HCT116 (cell line): ENCODE data around the gene RNF7. TPM values are rescaled to one million over a fixed set of nuclear protein-coding genes. Genes with fewer than 3 reads are reported as not detected.

Source experiments
- ATAC-seq: fragments of 200-7000 bp; cut with Tn5 transposase; 2 replicates; pipeline ENCODE4 v1.9.1; 2020; ENCODE audit warnings: mild to moderate bottlenecking, moderate library complexity
- BruUV-seq: library from RNA; stranded (reverse); fragments of 400-500 nt; replicated peaks from 2 replicates; lab custom pipeline; 2021; lab: Mats Ljungman, UMichigan
- CTCF ChIA-PET: fragments of 300-600 bp; sonication (Branson Sonifier 250); formaldehyde crosslinking; loops from one replicate; lab custom pipeline; 2021; ENCODE audit warnings: antibody characterized with exemption; lab: Charles Lee
- POLR2A ChIA-PET: fragments of 300-600, 350-600 bp; sonication (Branson Sonifier 250); formaldehyde crosslinking; loops from one replicate; lab custom pipeline; 2021; ENCODE audit warnings: antibody characterized with exemption; lab: Charles Lee
- RAD21 ChIA-PET, 2 experiments: fragments of 300-600 bp; sonication (Branson Sonifier 250); formaldehyde crosslinking; loops; one replicate each; lab custom pipeline; 2023; ENCODE audit warnings: low total read pairs in 2 of 2; ENCODE audit not compliant: uncharacterized antibody in 2 of 2, unreplicated experiment in 2 of 2, low non-redundant PET in 1 of 2; lab: Charles Lee
- DNase-seq: peaks from one replicate; pipeline ENCODE4 v3.0.0-alpha.2; 2010; ENCODE audit warnings: low read depth, low spot score
- H2AFZ ChIP-seq: fragments of 200-600 bp; shearing (Covaris generic), sonication (generic); 2 replicates; pipeline ENCODE4 v1.6.1; 2017; ENCODE audit warnings: low read depth, mixed run types, mixed read lengths, antibody characterized with exemption, low read length; ENCODE audit not compliant: poor library complexity, severe bottlenecking
- H3K27ac ChIP-seq: 2 replicates; pipeline ENCODE4 v1.5.1; 2012; ENCODE audit warnings: low read depth, low read length
- H3K27me3 ChIP-seq: fragments of 200-600 bp; sonication (generic); 2 replicates; pipeline ENCODE4 v1.6.1; 2016; ENCODE audit warnings: mixed run types, low read length, mixed read lengths; ENCODE audit not compliant: insufficient read depth
- H3K36me3 ChIP-seq, 2 experiments: fragments of 200-500 bp in 1 of 2; fragments of 200-600 bp in 1 of 2; sonication (Bioruptor generic) in 1 of 2; sonication (generic) in 1 of 2; 2 replicates each; pipeline versions ENCODE4 v1.5.1 to v1.6.1; 2014 to 2016; ENCODE audit warnings: low read length in 2 of 2, inconsistent platforms in 1 of 2, mixed read lengths in 1 of 2, mixed run types in 1 of 2; ENCODE audit not compliant: insufficient read depth in 2 of 2, control insufficient read depth in 1 of 2
- H3K4me1 ChIP-seq, 2 experiments: fragments of 200-600 bp in 1 of 2; sonication (generic) in 1 of 2; 2 replicates each; pipeline versions ENCODE4 v1.5.1 to v1.6.1; 2012 to 2017; ENCODE audit warnings: low read length in 2 of 2, inconsistent platforms in 1 of 2, mild to moderate bottlenecking in 1 of 2, mixed read lengths in 1 of 2, mixed run types in 1 of 2, moderate library complexity in 1 of 2; ENCODE audit not compliant: insufficient read depth in 2 of 2, control insufficient read depth in 1 of 2
- H3K4me2 ChIP-seq: fragments of 200-600 bp; sonication (generic); 2 replicates; pipeline ENCODE4 v1.6.1; 2017; ENCODE audit warnings: mixed run types, low read length, mixed read lengths
- H3K4me3 ChIP-seq, 2 experiments: fragments of 200-600 bp in 1 of 2; sonication (generic) in 1 of 2; replicated peaks in 1 of 2; 2 replicates each; pipeline ENCODE4 v1.5.1; 2011 to 2016; ENCODE audit warnings: low read length in 2 of 2, control low read depth in 1 of 2, low read depth in 1 of 2, mild to moderate bottlenecking in 1 of 2, mixed read lengths in 1 of 2, mixed run types in 1 of 2
- H3K79me2 ChIP-seq: fragments of 200-600 bp; sonication (generic); 2 replicates; pipeline ENCODE4 v1.6.1; 2017; ENCODE audit warnings: mild to moderate bottlenecking, mixed run types, low read length, moderate library complexity, mixed read lengths; ENCODE audit not compliant: insufficient read depth
- H3K9ac ChIP-seq: fragments of 200-600 bp; sonication (generic); 2 replicates; pipeline ENCODE4 v1.6.1; 2016; ENCODE audit warnings: low read length, mixed read lengths
- H3K9me2 ChIP-seq: fragments of 200-600 bp; sonication (generic), shearing (Covaris generic); 2 replicates; pipeline ENCODE4 v1.6.1; 2017; ENCODE audit warnings: mixed run types, mild to moderate bottlenecking, moderate library complexity; ENCODE audit not compliant: insufficient read depth
- H3K9me3 ChIP-seq, 2 experiments: fragments of 200-500 bp in 1 of 2; fragments of 200-600 bp in 1 of 2; sonication (Bioruptor generic) in 1 of 2; sonication (generic) in 1 of 2; 2 replicates each; pipeline ENCODE4 v1.6.1; 2014 to 2017; ENCODE audit warnings: low read length in 2 of 2, mixed read lengths in 2 of 2, inconsistent platforms in 1 of 2, low read depth in 1 of 2, mild to moderate bottlenecking in 1 of 2, mixed run types in 1 of 2, moderate library complexity in 1 of 2; ENCODE audit not compliant: control insufficient read depth in 1 of 2, insufficient read depth in 1 of 2
- H4K20me1 ChIP-seq: fragments of 200-600 bp; sonication (generic), shearing (Covaris generic); 2 replicates; pipeline ENCODE4 v1.6.1; 2017; ENCODE audit warnings: mixed run types, mild to moderate bottlenecking, moderate library complexity; ENCODE audit not compliant: insufficient read depth
- CBX3 ChIP-seq: IDR thresholded peaks from 2 replicates; pipeline ENCODE4 v1.6.1; 2012; ENCODE audit warnings: low read depth
- EGR1 ChIP-seq: IDR thresholded peaks from 2 replicates; pipeline ENCODE4 v1.6.1; 2012; ENCODE audit warnings: low read depth
- ELF1 ChIP-seq: IDR thresholded peaks from 2 replicates; pipeline ENCODE4 v1.6.1; 2012; ENCODE audit warnings: low read depth, borderline replicate concordance
- EZH2phosphoT487 ChIP-seq: fragments of 200-600 bp; IDR thresholded peaks from 2 replicates; pipeline ENCODE4 v1.6.1; 2018; ENCODE audit warnings: antibody characterized with exemption, borderline replicate concordance
- FOSL1 ChIP-seq: IDR thresholded peaks from 2 replicates; pipeline ENCODE4 v1.6.1; 2012; ENCODE audit warnings: low read depth
- JUND ChIP-seq: IDR thresholded peaks from 2 replicates; pipeline ENCODE4 v1.6.1; 2012
- MAX ChIP-seq: IDR thresholded peaks from 2 replicates; pipeline ENCODE4 v1.6.1; 2012
- POLR2A ChIP-seq: IDR thresholded peaks from 2 replicates; pipeline ENCODE4 v1.7.0; 2011; ENCODE audit warnings: borderline replicate concordance; ENCODE audit not compliant: insufficient read depth, insufficient read length; ENCODE audit errors: extremely low read depth
- POLR2AphosphoS5 ChIP-seq: IDR thresholded peaks from 2 replicates; pipeline ENCODE4 v1.6.1; 2011; ENCODE audit warnings: mild to moderate bottlenecking, low read depth, low read length, moderate library complexity
- RAD21 ChIP-seq: IDR thresholded peaks from 2 replicates; pipeline ENCODE4 v1.6.1; 2012; ENCODE audit warnings: low read depth, mild to moderate bottlenecking
- SIN3A ChIP-seq: IDR thresholded peaks from 2 replicates; pipeline ENCODE4 v1.6.1; 2012; ENCODE audit warnings: low read depth
- SP1 ChIP-seq: IDR thresholded peaks from 2 replicates; pipeline ENCODE4 v1.6.1; 2012; ENCODE audit warnings: low read depth
- SRF ChIP-seq: IDR thresholded peaks from 2 replicates; pipeline ENCODE4 v1.6.1; 2012; ENCODE audit warnings: low read depth
- TCF7L2 ChIP-seq: IDR thresholded peaks from 2 replicates; pipeline ENCODE4 v1.7.0; 2011; ENCODE audit warnings: borderline replicate concordance, inconsistent platforms; ENCODE audit not compliant: insufficient read depth, insufficient read length; ENCODE audit errors: extremely low read depth
- ZBTB33 ChIP-seq: IDR thresholded peaks from 2 replicates; pipeline ENCODE4 v1.6.1; 2011; ENCODE audit warnings: mild to moderate bottlenecking, low read length, moderate library complexity; ENCODE audit not compliant: insufficient replicate concordance; ENCODE audit errors: extremely low read depth
- ZNF274 ChIP-seq: fragments of 200-500 bp; sonication (Bioruptor generic); IDR thresholded peaks from 2 replicates; pipeline ENCODE4 v1.6.1; 2014; ENCODE audit warnings: mild to moderate bottlenecking, low read depth, low read length, inconsistent platforms
- intact Hi-C: fragments of 100-400 bp; cut with micrococcal nuclease; formaldehyde crosslinking; loops from 2 replicates; pipeline ENCODE4 v1.10.0; 2022
- total RNA-seq: library from RNA; stranded (reverse); gene quantifications from one replicate; pipeline ENCODE4 v1.2.1, GENCODE V29; 2021; ENCODE audit not compliant: unreplicated experiment
- TF ChIP-seq, protein P1 (sequence below): IDR thresholded peaks from 2 replicates; pipeline ENCODE4 v1.6.1; 2012

Gene RNF7
- total RNA-seq, 1 experiment from 2014 or later, result 82.3 TPM

DNA sequence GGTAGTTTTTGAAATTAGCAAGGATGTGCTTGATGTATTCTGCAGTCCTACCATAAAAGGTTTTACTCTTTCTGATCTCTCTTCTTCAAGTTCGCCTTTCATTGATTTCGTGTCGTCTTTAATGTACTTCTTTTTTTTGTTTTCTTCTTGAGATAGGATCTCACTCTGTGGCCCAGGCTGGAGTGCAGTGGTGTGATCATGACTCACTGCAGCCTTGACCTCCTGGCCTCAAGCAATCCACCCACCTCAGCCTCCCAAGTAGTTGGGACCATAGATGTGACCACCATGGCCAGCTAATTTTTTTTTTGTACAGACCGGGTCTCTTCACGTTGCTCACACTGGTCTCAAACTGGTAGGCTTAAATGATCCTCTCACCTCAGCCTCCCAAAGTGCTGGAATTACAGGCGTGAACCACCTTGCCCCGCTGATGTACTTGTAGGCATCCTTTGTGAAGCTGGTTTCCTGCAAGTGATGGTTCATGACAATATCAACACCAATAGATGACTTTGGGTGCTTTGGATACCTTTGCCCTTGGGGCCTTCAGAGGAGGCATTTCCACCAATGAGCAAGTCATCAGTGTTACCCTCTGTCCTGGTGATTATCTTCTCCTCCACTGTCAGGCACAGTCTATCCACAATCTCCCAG, 28.9 kb upstream of the RNF7 start:
- RAD21 ChIA-PET, result no interaction called here
- POLR2A ChIA-PET, result no interaction called here
- BruUV-seq, result no TSS peak
- Histone ChIP-seq H2AFZ (no peak overlapping the region), H3K27me3 (no peaks in the 10 kb centered on the region), H3K36me3 (no peaks in the 10 kb centered on the region), H4K20me1 (no peaks in the 10 kb centered on the region), H3K27ac (no peak overlapping the region), H3K9me2 (no peaks in the 10 kb centered on the region), H3K4me3 (no peak overlapping the region), H3K4me1 (peaks cover 3 to 4% of the 10 kb centered on the region in 2 experiments; a peak in 1 of 4 replicates), H3K9ac (no peak overlapping the region), H3K79me2 (no peaks in the 10 kb centered on the region)
- intact Hi-C loops, result no loop called here
- CTCF ChIA-PET, result no interaction called here
- DNase-seq, result no peak
- TF ChIP-seq CBX3, result no peak
- TF ChIP-seq FOSL1, result no peak
- no peak for TF ChIP-seq SRF
- TF ChIP-seq JUND, result no peak
- no peak for TF ChIP-seq POLR2A
- TF ChIP-seq TCF7L2, result no peak
- TF ChIP-seq RAD21, result no peak
- no peak for TF ChIP-seq ELF1
- TF ChIP-seq, protein P1, sequence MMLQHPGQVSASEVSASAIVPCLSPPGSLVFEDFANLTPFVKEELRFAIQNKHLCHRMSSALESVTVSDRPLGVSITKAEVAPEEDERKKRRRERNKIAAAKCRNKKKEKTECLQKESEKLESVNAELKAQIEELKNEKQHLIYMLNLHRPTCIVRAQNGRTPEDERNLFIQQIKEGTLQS, result no peak
- no peak for TF ChIP-seq SIN3A
- TF ChIP-seq POLR2AphosphoS5, result no peak
- no peak for TF ChIP-seq EZH2phosphoT487
- no peak for TF ChIP-seq SP1
- no peak for TF ChIP-seq EGR1
- no peak for TF ChIP-seq MAX
- TF ChIP-seq ZNF274, result no peak
- no peak for TF ChIP-seq ZBTB33
- TF ChIP-seq, all 23 proteins: peak for 0
- ATAC-seq, result no peak
- H3K9me3 ChIP-seq, result no peaks in the 10 kb centered on the region
- H3K4me2 ChIP-seq, result no peak overlapping the region
